Testis (tissue), 2 donors: ENCODE measurements around the gene FXYD5.

Experiments
- CTCF ChIP-seq, 3 experiments: fragments of 450-650 bp in 2 of 3; fragments of 200-600 bp in 1 of 3; sonication (generic) in 1 of 3; IDR thresholded peaks; one replicate each; pipeline ENCODE4 v1.5.1; 2016 to 2019; ENCODE audit warnings: antibody characterized with exemption in 3 of 3, mild to moderate bottlenecking in 2 of 3, moderate library complexity in 1 of 3
- POLR2A ChIP-seq: fragments of 450-650 bp; IDR thresholded peaks from one replicate; pipeline ENCODE4 v1.6.1; 2017; ENCODE audit warnings: antibody characterized with exemption, mild to moderate bottlenecking, moderate library complexity

GRCh38 chr19:35138305-35138892 is 16.1 kb upstream of the FXYD5 start, which contains the start of gene FXYD1:
- TF ChIP-seq CTCF (IDR thresholded peaks at IDR 0.05) = no peak
- TF ChIP-seq POLR2A = no peak
